ENCODE measurements around the gene RASGRP1. TPM values are rescaled to one million over a fixed set of nuclear protein-coding genes. Genes with fewer than 3 reads are reported as not detected.

The RASGRP1 gene
- total RNA-seq, 2 experiments from 2014 or later, result 105 to 106 TPM

- Mint-ChIP-seq H3K36me3 (ENCODE audit: low read depth) (no peaks in the 10 kb centered on the region), H3K27me3 (no peaks in the 10 kb centered on the region), H3K9me3 (peaks cover under 1% of the 10 kb centered on the region), H3K4me3 (no peak overlapping the region), H3K4me1 (ENCODE audit: low read depth) (peaks cover 33% of the 10 kb centered on the region), H3K27ac (peak overlapping the region; percentile 82)
- ChIA-PET POLR2A (interaction anchor here (0.6 to 2.3 kb wide), 5 partner anchors 12 to 112 kb away, joined by 3 to 6 read pairs (median 4); partner anchors contain the start of gene RASGRP1), CTCF (interaction anchor here (0.9 to 2.0 kb wide), 5 partner anchors 10 to 75 kb away, joined by 3 to 6 read pairs (median 4); partner anchors contain the start of gene RASGRP1)
- intact Hi-C loops (cut with micrococcal nuclease), result no loop called here
- no peak for TF ChIP-seq CTCF (IDR thresholded peaks at IDR 0.05)
- ATAC-seq (peak; percentile 56), DNase-seq (no peak)
Observed at GRCh38 chr15:38577424-38577987, 12.9 kb upstream of the RASGRP1 start.

- DNase-seq, result no peak
- Mint-ChIP-seq H3K36me3 (ENCODE audit: low read depth) (no peaks in the 10 kb centered on the region), H3K4me1 (ENCODE audit: low read depth) (peaks cover 33% of the 10 kb centered on the region), H3K4me3 (no peak overlapping the region), H3K27ac (peak overlapping the region; percentile 82), H3K27me3 (no peaks in the 10 kb centered on the region), H3K9me3 (peaks cover 2% of the 10 kb centered on the region)
- intact Hi-C loops (cut with micrococcal nuclease), result no loop called here
- ATAC-seq, result peak; percentile 54
- ChIA-PET POLR2A (interaction anchor here (0.6 to 2.3 kb wide), 6 partner anchors 11 to 119 kb away, joined by 3 to 6 read pairs (median 4); partner anchors contain the start of gene RASGRP1), CTCF (interaction anchor here (1.1 to 2.0 kb wide), 3 partner anchors 9 to 76 kb away, joined by 3 to 6 read pairs (median 4); partner anchors contain the start of gene RASGRP1)
- no peak for TF ChIP-seq CTCF (IDR thresholded peaks at IDR 0.05)
Observed at GRCh38 chr15:38576837-38577236, 12.2 kb upstream of the RASGRP1 start.

GRCh38 chr15:38576261-38576660, 11.6 kb upstream of the RASGRP1 start:
- no peak for TF ChIP-seq CTCF (IDR thresholded peaks at IDR 0.05)
- ATAC-seq, result no peak
- peak overlapping the region; percentile 82 for H3K27ac Mint-ChIP-seq
- H3K36me3 Mint-ChIP-seq (ENCODE audit: low read depth), result no peaks in the 10 kb centered on the region
- intact Hi-C loops (cut with micrococcal nuclease), result no loop called here
- CTCF ChIA-PET, result interaction anchor here (2.0 kb wide), 1 partner anchor 12 kb away, joined by 6 read pairs; the partner anchor contains the start of gene RASGRP1
- no peak overlapping the region for H3K4me3 Mint-ChIP-seq
- H3K9me3 Mint-ChIP-seq, result peaks cover 5% of the 10 kb centered on the region
- H3K27me3 Mint-ChIP-seq, result no peaks in the 10 kb centered on the region
- no peak for DNase-seq
- POLR2A ChIA-PET, result interaction anchor here (1.2 to 1.5 kb wide), 2 partner anchors 12 to 120 kb away, joined by 3 to 6 read pairs; partner anchors contain the start of gene RASGRP1
- peaks cover 33% of the 10 kb centered on the region for H3K4me1 Mint-ChIP-seq (ENCODE audit: low read depth)

GRCh38 chr15:38565287-38565670, 665 bp upstream of the RASGRP1 start:
- H3K27me3 Mint-ChIP-seq, result no peaks in the 10 kb centered on the region
- peaks cover 9% of the 10 kb centered on the region for H3K9me3 Mint-ChIP-seq
- ChIA-PET POLR2A (interaction anchor here (0.6 to 8.4 kb wide), 8 partner anchors 8 to 122 kb away, joined by 3 to 192 read pairs (median 11); no protein-coding TSS in a partner anchor), CTCF (interaction anchor here (1.0 to 9.1 kb wide), 6 partner anchors 23 to 135 kb away, joined by 4 to 464 read pairs (median 46); no protein-coding TSS in a partner anchor)
- intact Hi-C loops (cut with micrococcal nuclease), result no loop called here
- DNase-seq, result no peak
- H3K36me3 Mint-ChIP-seq (ENCODE audit: low read depth), result peaks cover 35% of the 10 kb centered on the region
- peak overlapping the region; percentile 88 for H3K27ac Mint-ChIP-seq
- TF ChIP-seq CTCF (IDR thresholded peaks at IDR 0.05), result no peak
- no peak for ATAC-seq
- peaks cover 43% of the 10 kb centered on the region for H3K4me1 Mint-ChIP-seq (ENCODE audit: low read depth)
- H3K4me3 Mint-ChIP-seq, result peak overlapping the region; percentile 83
